ENCODE data around the gene PRLR.

The PRLR gene

DNA sequence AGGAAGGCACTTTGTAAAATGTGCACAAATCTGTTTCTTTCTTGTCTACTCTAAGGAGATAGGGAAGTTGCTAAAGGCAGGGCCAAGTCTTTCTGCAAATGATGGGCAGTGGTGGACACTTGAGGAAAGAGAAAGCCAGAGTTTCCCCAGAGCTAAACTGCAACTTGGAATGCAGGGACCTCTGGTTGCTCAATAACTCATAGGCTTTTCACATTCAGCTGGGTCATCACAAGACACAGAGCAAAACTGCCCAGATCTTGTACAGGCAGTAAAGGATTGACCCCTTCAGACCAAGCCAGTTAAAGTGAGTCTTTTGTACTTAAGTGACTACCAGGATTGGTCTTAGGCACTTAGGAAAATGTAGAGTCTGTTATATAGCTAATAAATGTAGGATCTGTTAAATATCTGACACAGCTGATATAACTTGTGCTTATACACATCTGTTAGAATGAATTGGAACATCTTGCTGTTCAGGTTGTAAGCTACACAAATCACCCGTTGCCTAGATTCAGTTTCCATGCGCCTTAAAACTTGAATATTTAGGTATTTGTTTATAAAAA, 169.0 kb downstream of the PRLR start:
- TF ChIP-seq CTCF (IDR thresholded peaks at IDR 0.05; ENCODE audit: insufficient read depth, low read depth, low read length, missing control alignments): no peak
- no peak for DNase-seq (ENCODE audit: low read depth)

GRCh38 chr5:35060236-35060635, 170.1 kb downstream of the PRLR start:
- H3K4me3 ChIP-seq (ENCODE audit: low read length): no peak overlapping the region
- no peak for DNase-seq (ENCODE audit: low read depth)
- TF ChIP-seq CTCF (IDR thresholded peaks at IDR 0.05; ENCODE audit: insufficient read depth, low read depth, low read length, missing control alignments): no peak

More for the DNA sequence above, 169.0 kb downstream of the PRLR start:
- no peak overlapping the region for H3K4me3 ChIP-seq (ENCODE audit: low read length)

DNA sequence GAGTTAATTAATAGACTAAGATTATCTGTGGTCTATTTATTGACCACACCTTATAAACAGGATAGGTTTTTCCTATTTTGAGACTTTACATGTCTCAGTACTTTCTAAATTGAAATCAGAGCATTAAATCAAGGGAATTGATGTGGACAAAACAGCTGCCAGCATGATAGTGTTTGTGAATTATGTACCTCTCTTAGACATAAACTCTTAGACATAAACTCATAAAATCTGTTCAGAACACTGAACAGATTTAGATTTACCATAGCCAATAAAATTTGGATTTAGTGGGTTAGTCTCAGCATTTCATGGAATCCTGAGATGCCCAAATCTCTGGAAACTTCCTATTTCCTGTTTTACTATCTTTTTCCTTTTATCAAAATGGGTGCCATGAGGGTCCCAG, 171.0 kb downstream of the PRLR start:
- DNase-seq (ENCODE audit: low read depth): no peak
- no peak for TF ChIP-seq CTCF (IDR thresholded peaks at IDR 0.05; ENCODE audit: insufficient read depth, low read depth, low read length, missing control alignments)
- no peak overlapping the region for H3K4me3 ChIP-seq (ENCODE audit: low read length)

DNA sequence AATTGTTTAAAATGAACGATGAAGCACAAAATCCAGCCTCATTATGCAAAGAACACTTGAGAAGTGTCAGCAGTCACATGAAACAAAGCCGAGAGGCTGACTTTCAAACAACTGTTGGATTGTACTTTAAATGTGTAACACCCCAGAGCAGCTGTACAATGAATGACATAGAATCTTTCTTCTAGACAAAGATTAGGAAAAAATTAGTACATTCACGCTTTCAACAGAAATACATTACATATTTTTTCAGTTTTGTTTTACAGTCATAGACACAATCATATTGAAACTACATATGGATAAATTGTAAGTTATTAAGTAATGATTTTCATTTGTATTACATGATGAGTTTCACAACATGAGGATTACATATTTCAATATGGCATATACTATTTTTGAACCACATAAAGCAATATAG, 171.9 kb downstream of the PRLR start:
- no peak for DNase-seq (ENCODE audit: low read depth)
- no peak overlapping the region for H3K4me3 ChIP-seq (ENCODE audit: low read length)
- no peak for TF ChIP-seq CTCF (IDR thresholded peaks at IDR 0.05; ENCODE audit: insufficient read depth, low read depth, low read length, missing control alignments)

GRCh38 chr5:35056686-35057085, 173.6 kb downstream of the PRLR start:
- H3K4me3 ChIP-seq (ENCODE audit: low read length): no peak overlapping the region
- no peak for TF ChIP-seq CTCF (IDR thresholded peaks at IDR 0.05; ENCODE audit: insufficient read depth, low read depth, low read length, missing control alignments)
- no peak for DNase-seq (ENCODE audit: low read depth)

DNA sequence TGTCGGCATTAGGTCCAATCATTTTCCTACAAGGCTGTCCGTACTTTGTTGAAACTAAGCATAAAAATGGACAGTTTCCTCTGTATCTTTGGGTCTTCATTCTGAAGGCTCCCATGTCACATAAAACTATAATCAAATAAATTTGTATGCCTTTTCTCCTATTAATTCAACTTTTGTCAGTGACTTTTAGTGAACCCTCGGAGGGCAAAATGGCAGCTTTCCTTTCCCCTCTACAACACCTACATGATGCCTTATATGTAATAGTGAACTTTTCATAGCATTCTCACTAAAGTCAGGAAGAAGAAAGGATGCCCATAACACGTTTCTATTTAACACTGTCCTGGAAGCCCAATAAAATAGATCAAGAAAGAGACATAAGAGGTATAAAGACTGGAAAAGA, 177.4 kb downstream of the PRLR start:
- H3K4me3 ChIP-seq (ENCODE audit: low read length): no peak overlapping the region
- no peak for DNase-seq (ENCODE audit: low read depth)
- no peak for TF ChIP-seq CTCF (IDR thresholded peaks at IDR 0.05; ENCODE audit: insufficient read depth, low read depth, low read length, missing control alignments)

DNA sequence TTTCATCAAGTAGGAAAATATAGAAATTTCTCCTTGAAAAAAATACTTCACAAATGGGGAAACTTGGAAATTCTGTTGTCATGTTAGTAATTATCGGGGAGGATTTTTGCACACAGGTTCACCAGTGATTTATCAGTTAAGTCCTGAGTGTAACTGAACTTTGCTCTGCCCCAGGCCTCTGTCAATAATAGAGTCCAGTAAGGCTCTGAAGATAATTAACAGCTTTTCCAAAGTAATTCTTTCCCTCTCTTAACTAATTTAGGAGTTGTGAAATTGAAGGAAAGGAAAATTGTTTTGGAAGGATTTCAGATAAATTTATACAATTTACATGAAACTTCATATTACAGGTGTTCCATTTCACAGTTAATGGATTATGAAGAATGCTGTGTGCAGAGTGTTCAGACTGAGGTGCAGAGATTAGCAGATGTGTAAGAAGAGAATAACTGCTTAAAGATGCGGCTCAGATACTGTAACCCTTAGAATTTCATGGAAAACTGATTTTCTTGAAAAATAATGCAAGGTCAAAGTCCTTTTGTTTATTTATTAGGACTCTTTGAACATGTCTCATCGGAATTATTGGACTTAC, 179.7 kb downstream of the PRLR start:
- no peak for DNase-seq (ENCODE audit: low read depth)
- no peak overlapping the region for H3K4me3 ChIP-seq (ENCODE audit: low read length)
- no peak for TF ChIP-seq CTCF (IDR thresholded peaks at IDR 0.05; ENCODE audit: insufficient read depth, low read depth, low read length, missing control alignments)
